MCF 10A (cell line): Measurements from ENCODE around the gene PIGZ. TPM values are rescaled to one million over a fixed set of nuclear protein-coding genes. Genes with fewer than 3 reads are reported as not detected.

Experiments used
- BruUV-seq: library from RNA; stranded (reverse); fragments of 400-500 nt; replicated peaks from 2 replicates; lab custom pipeline; 2021; lab: Mats Ljungman, UMichigan
- CTCF ChIA-PET: fragments of 300-600 bp; sonication (Branson Sonifier 250); formaldehyde crosslinking; extraction: SDS; loops from one replicate; lab custom pipeline; 2021; ENCODE audit warnings: antibody characterized with exemption, inconsistent platforms; lab: Yijun Ruan, JAX
- POLR2A ChIA-PET: fragments of 300-600, 350-650 bp; sonication (Branson Sonifier 250); formaldehyde crosslinking; extraction: SDS; loops from one replicate; lab custom pipeline; 2020; ENCODE audit warnings: antibody characterized with exemption, inconsistent platforms; lab: Yijun Ruan, JAX
- DNase-seq: peaks from one replicate; pipeline ENCODE4 v3.0.0-alpha.2; 2018; ENCODE audit not compliant: unreplicated experiment
- H3K27ac Mint-ChIP-seq: one replicate; pipeline ENCODE4 v1.8.0; 2022; ENCODE audit warnings: mild to moderate bottlenecking, low read depth, mixed read lengths; ENCODE audit not compliant: unreplicated experiment
- H3K27me3 Mint-ChIP-seq: one replicate; pipeline ENCODE4 v1.8.0; 2022; ENCODE audit warnings: mixed read lengths; ENCODE audit not compliant: insufficient read depth, unreplicated experiment
- H3K36me3 Mint-ChIP-seq: one replicate; pipeline ENCODE4 v1.8.0; 2022; ENCODE audit warnings: mild to moderate bottlenecking, moderate library complexity, mixed read lengths; ENCODE audit not compliant: insufficient read depth, unreplicated experiment
- H3K4me1 Mint-ChIP-seq: one replicate; pipeline ENCODE4 v1.8.0; 2022; ENCODE audit warnings: mixed read lengths; ENCODE audit not compliant: insufficient read depth, unreplicated experiment
- H3K4me3 Mint-ChIP-seq: one replicate; pipeline ENCODE4 v1.8.0; 2022; ENCODE audit warnings: mild to moderate bottlenecking, moderate library complexity, mixed read lengths; ENCODE audit not compliant: unreplicated experiment
- H3K9me3 Mint-ChIP-seq: one replicate; pipeline ENCODE4 v1.8.0; 2022; ENCODE audit warnings: mixed read lengths; ENCODE audit not compliant: unreplicated experiment
- intact Hi-C: fragments of 100-400 bp; cut with micrococcal nuclease; formaldehyde crosslinking; loops from 2 replicates; pipeline ENCODE4 v1.14.1; 2022
- total RNA-seq: library from RNA; stranded (reverse); gene quantifications from 2 replicates; pipeline ENCODE4 v1.2.3, GENCODE V29; 2022
- TF ChIP-seq, protein P1 (sequence below): fragments of 200-600 bp; IDR thresholded peaks from one replicate; pipeline ENCODE4 v1.8.0; 2022; ENCODE audit warnings: antibody characterized with exemption, mild to moderate bottlenecking; ENCODE audit not compliant: unreplicated experiment

The PIGZ gene
- total RNA-seq, 1 experiment from 2014 or later: 5.2 TPM

- H3K9me3 Mint-ChIP-seq: no peaks in the 10 kb centered on the region
- H3K27ac Mint-ChIP-seq: no peak overlapping the region
- CTCF ChIA-PET: interaction anchor here (0.7 to 0.8 kb wide), 2 partner anchors 11 to 71 kb away, joined by 3 read pairs; no protein-coding TSS in a partner anchor
- TF ChIP-seq, protein P1, sequence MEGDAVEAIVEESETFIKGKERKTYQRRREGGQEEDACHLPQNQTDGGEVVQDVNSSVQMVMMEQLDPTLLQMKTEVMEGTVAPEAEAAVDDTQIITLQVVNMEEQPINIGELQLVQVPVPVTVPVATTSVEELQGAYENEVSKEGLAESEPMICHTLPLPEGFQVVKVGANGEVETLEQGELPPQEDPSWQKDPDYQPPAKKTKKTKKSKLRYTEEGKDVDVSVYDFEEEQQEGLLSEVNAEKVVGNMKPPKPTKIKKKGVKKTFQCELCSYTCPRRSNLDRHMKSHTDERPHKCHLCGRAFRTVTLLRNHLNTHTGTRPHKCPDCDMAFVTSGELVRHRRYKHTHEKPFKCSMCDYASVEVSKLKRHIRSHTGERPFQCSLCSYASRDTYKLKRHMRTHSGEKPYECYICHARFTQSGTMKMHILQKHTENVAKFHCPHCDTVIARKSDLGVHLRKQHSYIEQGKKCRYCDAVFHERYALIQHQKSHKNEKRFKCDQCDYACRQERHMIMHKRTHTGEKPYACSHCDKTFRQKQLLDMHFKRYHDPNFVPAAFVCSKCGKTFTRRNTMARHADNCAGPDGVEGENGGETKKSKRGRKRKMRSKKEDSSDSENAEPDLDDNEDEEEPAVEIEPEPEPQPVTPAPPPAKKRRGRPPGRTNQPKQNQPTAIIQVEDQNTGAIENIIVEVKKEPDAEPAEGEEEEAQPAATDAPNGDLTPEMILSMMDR: no peak
- H3K27me3 Mint-ChIP-seq: no peaks in the 10 kb centered on the region
- BruUV-seq: no TSS peak
- no peak for DNase-seq
- H3K4me1 Mint-ChIP-seq: no peaks in the 10 kb centered on the region
- H3K4me3 Mint-ChIP-seq: no peak overlapping the region
- POLR2A ChIA-PET: interaction anchor here (0.8 kb wide), 1 partner anchor 12 kb away, joined by 3 read pairs; no protein-coding TSS in a partner anchor
- peaks cover 69% of the 10 kb centered on the region for H3K36me3 Mint-ChIP-seq
- intact Hi-C loops: no loop called here
These were observed 40.8 kb downstream of the PIGZ start for GRCh38 chr3:196927571-196928453.

- TF ChIP-seq, protein P1: no peak
- no TSS peak for BruUV-seq
- Mint-ChIP-seq H3K9me3 (no peaks in the 10 kb centered on the region), H3K36me3 (peaks cover 33% of the 10 kb centered on the region), H3K4me3 (no peak overlapping the region), H3K4me1 (no peaks in the 10 kb centered on the region), H3K27ac (no peak overlapping the region), H3K27me3 (no peaks in the 10 kb centered on the region)
- CTCF ChIA-PET: no interaction called here
- intact Hi-C loops: no loop called here
- no peak for DNase-seq
- POLR2A ChIA-PET: interaction anchor here (0.7 kb wide), 1 partner anchor 30 kb away, joined by 3 read pairs; no protein-coding TSS in a partner anchor
These were observed 47.9 kb downstream of the PIGZ start for GRCh38 chr3:196920733-196921132.

GRCh38 chr3:196918968-196919367 is 49.7 kb downstream of the PIGZ start:
- CTCF ChIA-PET: no interaction called here
- POLR2A ChIA-PET: no interaction called here
- intact Hi-C loops: no loop called here
- no peaks in the 10 kb centered on the region for H3K27me3 Mint-ChIP-seq
- H3K4me3 Mint-ChIP-seq: no peak overlapping the region
- no peaks in the 10 kb centered on the region for H3K4me1 Mint-ChIP-seq
- no TSS peak for BruUV-seq
- no peak for DNase-seq
- H3K9me3 Mint-ChIP-seq: no peaks in the 10 kb centered on the region
- peaks cover 41% of the 10 kb centered on the region for H3K36me3 Mint-ChIP-seq
- H3K27ac Mint-ChIP-seq: no peak overlapping the region
- TF ChIP-seq, protein P1: no peak

DNA sequence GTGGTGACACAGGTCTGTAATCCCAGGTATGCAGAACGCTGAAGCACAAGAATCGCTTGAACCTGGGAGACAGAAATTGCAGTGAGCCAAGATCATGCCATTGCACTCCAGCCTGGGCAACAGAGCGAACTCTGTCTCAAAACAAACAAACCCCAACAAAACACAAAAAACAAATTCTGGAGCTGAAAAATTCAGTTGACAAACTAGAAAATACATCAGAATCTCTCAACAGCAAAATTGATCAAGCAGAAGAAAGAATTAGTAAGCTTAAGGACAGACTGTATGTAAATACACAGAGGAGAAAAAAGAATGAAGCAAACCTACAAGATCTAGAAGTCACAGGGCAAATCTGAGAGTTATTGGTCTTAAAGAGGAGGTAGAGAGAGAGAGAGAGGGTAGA is 51.6 kb downstream of the PIGZ start:
- POLR2A ChIA-PET: interaction anchor here (0.7 to 1.0 kb wide), 3 partner anchors 15 to 768 kb away, joined by 3 to 5 read pairs (median 3); partner anchors contain the start of gene NCBP2
- intact Hi-C loops: no loop called here
- Mint-ChIP-seq H3K27me3 (no peaks in the 10 kb centered on the region), H3K9me3 (no peaks in the 10 kb centered on the region), H3K4me3 (no peak overlapping the region), H3K27ac (no peak overlapping the region), H3K36me3 (peaks cover 43% of the 10 kb centered on the region), H3K4me1 (no peaks in the 10 kb centered on the region)
- no peak for DNase-seq
- no TSS peak for BruUV-seq
- TF ChIP-seq, protein P1: no peak
- CTCF ChIA-PET: no interaction called here
